ENCODE results near the gene HAUS6.
"Not testable (repeated sequence)": the region's sequence is repeated elsewhere in the genome, so short reads cannot be mapped to it uniquely, and the experiment has no call there.

HAUS6 gene

GRCh38 chr9:19102631-19103345 lies at the start of gene HAUS6:
TSS of gene HAUS6 (minus strand) at chr9:19102904. CDS start at chr9:19102651, 253 bp downstream.
- DNase-seq = peak; percentile 41

GRCh38 chr9:19152160-19152498 lies 49.4 kb upstream of the HAUS6 start:
- DNase-seq = not testable (repeated sequence)

GRCh38 chr9:19151425-19152159 lies 48.9 kb upstream of the HAUS6 start:
- no peak for DNase-seq

- DNase-seq = no peak
Observed at GRCh38 chr9:19149230-19149629, 46.5 kb upstream of the HAUS6 start.

GRCh38 chr9:19148187-19148586 lies 45.5 kb upstream of the HAUS6 start:
- no peak for DNase-seq

GRCh38 chr9:19146441-19147024 lies 43.8 kb upstream of the HAUS6 start:
- DNase-seq = no peak

GRCh38 chr9:19145881-19146280 lies 43.2 kb upstream of the HAUS6 start:
- no peak for DNase-seq

GRCh38 chr9:19140259-19140658 lies 37.6 kb upstream of the HAUS6 start:
- DNase-seq = no peak

GRCh38 chr9:19138084-19138483 lies 35.4 kb upstream of the HAUS6 start:
- DNase-seq = no peak

GRCh38 chr9:19137282-19137681 lies 34.6 kb upstream of the HAUS6 start:
- no peak for DNase-seq

GRCh38 chr9:19136129-19136528 lies 33.4 kb upstream of the HAUS6 start:
- DNase-seq = no peak

GRCh38 chr9:19133549-19134345 lies 31.0 kb upstream of the HAUS6 start:
- no peak for DNase-seq

- no peak for DNase-seq
Observed at GRCh38 chr9:19130436-19130835, 27.7 kb upstream of the HAUS6 start.

GRCh38 chr9:19127871-19128500 lies 25.3 kb upstream of the HAUS6 start:
- no peak for DNase-seq

GRCh38 chr9:19124430-19124793 lies 21.7 kb upstream of the HAUS6 start:
- no peak for DNase-seq

GRCh38 chr9:19122490-19123042 lies 19.9 kb upstream of the HAUS6 start:
- no peak for DNase-seq

GRCh38 chr9:19120877-19121276 lies 18.2 kb upstream of the HAUS6 start:
- no peak for DNase-seq

- DNase-seq = no peak
Observed at GRCh38 chr9:19119801-19120440, 17.2 kb upstream of the HAUS6 start.

GRCh38 chr9:19119246-19119645 lies 16.5 kb upstream of the HAUS6 start:
- no peak for DNase-seq

GRCh38 chr9:19117039-19117716 lies 14.5 kb upstream of the HAUS6 start:
- DNase-seq = no peak

GRCh38 chr9:19116107-19116790 lies 13.5 kb upstream of the HAUS6 start:
- DNase-seq = no peak

All from cortex of kidney (tissue), 1 donor.